Rectal smooth muscle tissue (tissue), 1 donor: ENCODE data around the gene DDIT4.
"Not testable (repeated sequence)": the region's sequence is repeated elsewhere in the genome, so short reads cannot be mapped to it uniquely, and the experiment has no call there.

Source experiments
- H3K27ac ChIP-seq: one replicate; pipeline ENCODE4 v1.7.0; 2013; ENCODE audit warnings: low read depth, low read length, inconsistent platforms
- H3K27me3 ChIP-seq: one replicate; pipeline ENCODE4 v1.7.0; 2013; ENCODE audit warnings: low read length; ENCODE audit not compliant: control insufficient read depth, insufficient read depth
- H3K36me3 ChIP-seq: one replicate; pipeline ENCODE4 v1.7.0; 2013; ENCODE audit warnings: low read length; ENCODE audit not compliant: control insufficient read depth, insufficient read depth
- H3K4me1 ChIP-seq: one replicate; pipeline ENCODE4 v1.7.0; 2013; ENCODE audit warnings: low read length; ENCODE audit not compliant: control insufficient read depth, insufficient read depth
- H3K4me3 ChIP-seq: one replicate; pipeline ENCODE4 v1.7.0; 2013; ENCODE audit warnings: low read length
- H3K9ac ChIP-seq: one replicate; pipeline ENCODE4 v1.7.0; 2013; ENCODE audit warnings: low read length

DDIT4 gene

DNA sequence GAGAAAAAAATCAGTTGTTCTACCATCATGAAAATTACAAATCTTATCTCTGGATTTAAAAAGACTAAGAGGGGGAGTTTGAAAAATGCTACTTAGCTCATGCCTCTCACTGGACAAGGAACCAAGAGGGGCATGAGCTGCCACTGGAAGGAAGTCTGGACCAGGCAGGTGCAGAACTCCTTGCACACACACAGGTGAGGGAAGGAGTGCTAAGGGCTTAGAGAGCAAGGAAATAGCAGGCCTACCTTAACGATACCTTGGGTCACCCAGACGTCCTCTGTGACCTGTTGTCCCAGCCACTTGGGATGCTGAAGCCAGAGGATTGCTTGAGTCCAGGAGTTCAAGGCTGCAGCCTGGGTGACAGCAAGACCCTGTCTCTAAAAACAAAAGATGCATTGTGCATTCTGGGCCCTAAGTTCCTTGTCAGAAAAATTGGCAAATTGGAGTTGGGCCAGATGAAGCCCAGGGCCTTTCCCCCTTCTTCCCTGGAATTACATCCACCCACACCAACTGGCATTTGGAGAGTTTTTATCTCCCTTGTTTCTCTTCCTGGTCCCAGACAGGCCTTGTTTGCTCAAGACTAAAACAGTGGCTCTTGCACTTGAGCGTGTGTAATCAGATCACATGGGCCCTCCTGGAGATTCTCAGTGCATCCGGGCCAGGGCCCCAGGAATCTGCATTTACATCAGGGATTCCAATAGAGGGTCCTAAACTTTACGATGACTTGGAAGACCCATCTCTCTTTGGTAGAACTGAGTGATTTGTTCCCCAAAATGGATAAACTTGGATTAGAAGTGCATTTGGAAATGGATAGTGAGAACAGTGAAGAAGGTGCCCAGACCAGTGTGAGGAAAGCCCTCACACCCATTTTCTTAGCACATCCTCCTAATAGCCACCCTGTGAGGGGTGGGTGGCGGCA lies 3.0 kb downstream of the DDIT4 start:
- H3K4me1 ChIP-seq = peaks cover 7% of the 10 kb centered on the region
- no peak overlapping the region for H3K9ac ChIP-seq
- H3K36me3 ChIP-seq = no peaks in the 10 kb centered on the region
- no peak overlapping the region for H3K27ac ChIP-seq
- no peak overlapping the region for H3K4me3 ChIP-seq
- no peaks in the 10 kb centered on the region for H3K27me3 ChIP-seq

DNA sequence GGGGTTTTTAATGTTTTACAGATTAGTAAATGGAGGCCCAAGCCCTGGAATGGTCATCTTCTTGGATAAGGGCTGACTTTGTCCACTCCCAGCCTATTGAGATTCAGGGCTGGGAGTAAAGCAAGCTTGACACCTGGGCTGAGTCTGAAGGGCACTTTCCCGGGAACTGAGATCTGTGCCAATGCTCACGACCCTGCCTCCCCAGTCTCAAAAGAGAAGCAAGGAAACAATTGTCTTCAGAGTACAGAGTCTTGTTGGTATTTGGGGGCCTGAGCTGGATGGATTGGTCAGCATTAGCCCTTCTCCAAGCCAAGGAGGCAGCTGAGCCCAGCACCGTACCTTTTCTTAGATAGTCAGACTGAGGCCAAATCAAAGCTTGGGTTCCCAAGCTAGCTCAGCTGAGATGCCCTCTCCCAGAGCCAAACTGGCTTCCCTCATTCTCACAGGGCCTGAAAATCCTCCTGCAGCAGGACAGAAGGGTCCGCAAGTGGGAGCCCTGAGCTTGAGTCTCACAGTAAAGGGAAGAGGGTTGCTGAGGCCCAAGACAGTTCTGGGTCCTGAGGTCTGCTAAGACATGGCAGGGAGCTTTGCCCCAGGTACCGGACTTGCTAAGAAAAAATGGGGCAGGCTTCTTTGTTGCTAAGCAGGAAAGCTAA lies 3.7 kb downstream of the DDIT4 start:
- Histone ChIP-seq H3K27ac (no peak overlapping the region), H3K9ac (no peak overlapping the region), H3K4me1 (peaks cover 6% of the 10 kb centered on the region), H3K36me3 (no peaks in the 10 kb centered on the region), H3K4me3 (no peak overlapping the region), H3K27me3 (no peaks in the 10 kb centered on the region)

DNA sequence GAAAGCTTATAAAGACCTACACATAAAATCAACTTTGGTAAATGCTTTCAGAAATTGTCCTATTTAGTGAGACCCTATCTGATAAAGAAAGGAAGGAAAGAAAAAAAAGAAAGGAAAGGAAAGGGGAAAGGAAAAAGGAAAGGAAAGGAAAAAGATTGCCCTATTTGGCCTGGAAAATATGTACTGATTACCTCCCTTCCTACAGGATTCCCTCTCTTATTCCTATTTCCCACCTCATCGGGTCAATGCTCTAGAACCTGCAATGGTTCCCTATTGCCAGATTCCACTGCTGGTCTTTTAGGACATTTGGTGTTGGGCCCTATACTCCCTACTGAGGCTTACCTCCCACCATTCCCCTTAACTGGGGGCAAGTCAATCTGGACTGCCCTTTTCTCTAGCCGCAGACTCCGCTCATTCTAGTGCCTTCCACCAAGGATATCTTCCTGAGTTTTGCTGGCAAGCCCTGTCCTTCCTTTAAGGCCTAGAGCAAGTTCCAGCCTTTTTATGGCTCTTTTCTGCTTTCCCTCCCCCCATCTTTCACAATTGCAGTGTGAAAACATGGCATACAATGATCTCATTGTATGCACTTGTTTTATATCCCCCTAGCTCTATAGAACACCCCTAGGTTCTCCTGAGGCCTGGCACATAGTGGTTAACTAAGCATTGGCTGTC lies 4.4 kb downstream of the DDIT4 start:
- no peak overlapping the region for H3K27ac ChIP-seq
- H3K4me3 ChIP-seq = no peak overlapping the region
- H3K27me3 ChIP-seq = no peaks in the 10 kb centered on the region
- peaks cover 2% of the 10 kb centered on the region for H3K4me1 ChIP-seq
- H3K36me3 ChIP-seq = no peaks in the 10 kb centered on the region
- no peak overlapping the region for H3K9ac ChIP-seq

- no peak overlapping the region for H3K4me3 ChIP-seq
- H3K9ac ChIP-seq = no peak overlapping the region
- no peaks in the 10 kb centered on the region for H3K36me3 ChIP-seq
- no peak overlapping the region for H3K27ac ChIP-seq
- H3K27me3 ChIP-seq = no peaks in the 10 kb centered on the region
- peaks cover 2% of the 10 kb centered on the region for H3K4me1 ChIP-seq
Measured at GRCh38 chr10:72278668-72279393, 5.1 kb downstream of the DDIT4 start.

- not testable (repeated sequence) for H3K27me3 ChIP-seq, H3K27ac ChIP-seq, H3K36me3 ChIP-seq, H3K4me3 ChIP-seq, H3K4me1 ChIP-seq, H3K9ac ChIP-seq
Measured at GRCh38 chr10:72279587-72279986, 5.9 kb downstream of the DDIT4 start.

DNA sequence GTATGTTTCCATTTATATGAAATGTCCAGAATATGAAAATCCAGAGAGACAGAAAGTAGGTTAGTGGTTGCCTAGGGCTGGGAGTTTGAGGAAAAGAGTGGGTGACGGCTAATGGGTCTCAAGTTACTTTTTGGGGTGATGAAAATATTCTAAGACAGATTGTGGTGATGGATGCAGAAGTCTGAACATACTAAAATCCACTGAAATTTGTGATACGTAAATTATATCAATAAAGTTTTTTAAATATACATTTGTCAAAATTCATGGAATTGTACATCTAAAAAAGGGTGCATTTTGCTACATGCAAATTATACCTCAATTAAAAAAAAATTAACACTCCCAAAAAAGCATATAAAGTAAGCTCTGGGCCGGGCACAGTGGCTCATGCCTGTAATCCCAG lies 9.4 kb downstream of the DDIT4 start:
- H3K27ac ChIP-seq = no peak overlapping the region
- no peaks in the 10 kb centered on the region for H3K4me1 ChIP-seq
- H3K27me3 ChIP-seq = no peaks in the 10 kb centered on the region
- no peaks in the 10 kb centered on the region for H3K36me3 ChIP-seq
- no peak overlapping the region for H3K4me3 ChIP-seq
- H3K9ac ChIP-seq = no peak overlapping the region

- Histone ChIP-seq H3K9ac (no peak overlapping the region), H3K4me3 (no peak overlapping the region), H3K4me1 (no peaks in the 10 kb centered on the region), H3K36me3 (no peaks in the 10 kb centered on the region), H3K27me3 (no peaks in the 10 kb centered on the region), H3K27ac (no peak overlapping the region)
Measured at GRCh38 chr10:72285972-72286521, 12.3 kb downstream of the DDIT4 start.

GRCh38 chr10:72291019-72291532 lies 17.4 kb downstream of the DDIT4 start:
- no peak overlapping the region for H3K4me3 ChIP-seq
- H3K27ac ChIP-seq = no peak overlapping the region
- H3K4me1 ChIP-seq = no peaks in the 10 kb centered on the region
- no peak overlapping the region for H3K9ac ChIP-seq
- no peaks in the 10 kb centered on the region for H3K27me3 ChIP-seq
- H3K36me3 ChIP-seq = no peaks in the 10 kb centered on the region

- no peak overlapping the region for H3K4me3 ChIP-seq
- H3K27ac ChIP-seq = no peak overlapping the region
- peaks cover 3% of the 10 kb centered on the region for H3K4me1 ChIP-seq
- H3K27me3 ChIP-seq = no peaks in the 10 kb centered on the region
- no peak overlapping the region for H3K9ac ChIP-seq
- H3K36me3 ChIP-seq = no peaks in the 10 kb centered on the region
Measured at GRCh38 chr10:72292223-72292691, 18.5 kb downstream of the DDIT4 start.

DNA sequence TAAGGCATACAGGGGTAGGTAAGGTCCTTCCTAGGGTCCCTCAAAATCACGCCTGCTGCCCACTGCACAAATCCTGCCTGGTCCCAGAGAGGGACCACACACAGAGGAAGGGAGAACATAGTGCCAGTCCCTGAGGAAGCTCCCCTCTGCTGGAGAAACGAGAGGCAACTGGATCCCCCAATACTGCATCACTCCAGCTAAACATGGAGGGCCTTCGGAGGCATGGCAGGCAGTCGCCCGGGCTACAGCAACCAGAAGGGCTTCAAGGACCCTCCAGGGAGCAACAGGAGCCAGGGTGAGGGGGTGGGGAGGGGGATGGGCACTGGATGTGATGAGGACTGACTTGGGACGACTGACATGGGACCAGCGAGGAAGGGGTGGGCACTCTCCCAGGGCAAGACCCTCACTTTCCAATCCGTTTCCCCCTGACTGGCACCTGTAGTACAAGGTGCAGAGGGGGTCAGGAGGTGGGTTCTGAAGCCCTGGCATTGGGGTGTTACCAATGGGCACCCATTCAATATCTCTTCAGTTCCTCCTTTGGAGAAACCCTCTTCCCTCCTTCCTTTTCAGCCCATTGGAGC lies 21.7 kb downstream of the DDIT4 start:
- Histone ChIP-seq H3K27ac (no peak overlapping the region), H3K36me3 (no peaks in the 10 kb centered on the region), H3K9ac (no peak overlapping the region), H3K27me3 (no peaks in the 10 kb centered on the region), H3K4me1 (peaks cover 12% of the 10 kb centered on the region), H3K4me3 (no peak overlapping the region)

DNA sequence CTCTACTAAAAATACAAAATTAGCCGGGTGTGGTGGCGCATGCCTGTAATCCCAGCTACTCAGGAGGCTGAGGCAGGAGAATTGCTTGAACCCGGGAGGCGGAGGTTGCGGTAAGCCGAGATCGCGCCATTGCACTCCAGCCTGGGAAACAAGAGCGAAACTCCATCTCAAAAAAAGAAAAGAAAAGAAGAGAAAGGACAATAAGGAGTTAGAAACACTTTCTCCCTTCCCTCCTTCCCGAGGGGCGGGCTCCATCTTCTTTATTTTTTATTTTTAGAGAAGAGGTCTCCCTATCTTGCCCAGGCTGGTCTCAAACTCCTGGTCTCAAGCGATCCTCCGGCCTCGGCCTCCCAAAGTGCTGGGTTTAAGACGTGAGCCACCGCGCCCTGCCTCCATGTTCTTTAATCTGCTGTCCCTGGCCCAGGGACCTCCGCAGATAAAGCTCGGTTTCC lies 23.1 kb downstream of the DDIT4 start:
- peak overlapping the region; percentile 83 for H3K4me3 ChIP-seq
- H3K27ac ChIP-seq = peak overlapping the region; percentile 92
- peaks cover 12% of the 10 kb centered on the region for H3K4me1 ChIP-seq
- H3K9ac ChIP-seq, H3K27me3 ChIP-seq, H3K36me3 ChIP-seq: not testable (repeated sequence)
